A549 treated with Hydrocortisone at 1 μM for 4 hours (cell line): ENCODE measurements around the gene SPIRE1. TPM values are rescaled to one million over a fixed set of nuclear protein-coding genes. Genes with fewer than 3 reads are reported as not detected.

ENCODE experiments used
- total RNA-seq: library from RNA; stranded (reverse); fragments of 200-300 nt; extraction: Qiagen RNA extraction; gene quantifications from 5 replicates; pipeline ENCODE4 v1.2.3, GENCODE V29; 2022

The SPIRE1 gene
- total RNA-seq = 12.7 to 21.2 TPM (median 16.0 TPM) in 5 replicates

GRCh38 chr18:12657684-12658425, at the start of gene SPIRE1:
Gene SPIRE1 (minus strand): TSS chr18:12658107. CDS start chr18:12657866, 241 bp downstream.

GRCh38 chr18:12702221-12703095, 44.6 kb upstream of the SPIRE1 start, which contains the start of the genes CEP76 and PSMG2:
Gene CEP76 (minus strand): TSS chr18:12702723. CDS start chr18:12702548, 175 bp downstream.
Gene PSMG2 (plus strand): TSS chr18:12703042. CDS start chr18:12703108, 66 bp downstream.

Other genes with a start within 250 kb of the SPIRE1 start
- 5.1 to 6.7 TPM (median 6.4 TPM) in 5 replicates for gene CEP76, start 44.6 kb upstream of the SPIRE1 start, total RNA-seq
- 59.6 to 72.9 TPM (median 69.2 TPM) in 5 replicates for gene PSMG2, start 44.9 kb upstream of the SPIRE1 start, total RNA-seq
- gene PTPN2, start 226.1 kb upstream of the SPIRE1 start, total RNA-seq = 17.7 to 19.6 TPM (median 18.2 TPM) in 5 replicates